GM12878 (cell line): ENCODE results near the gene TTC9B. TPM values are rescaled to one million over a fixed set of nuclear protein-coding genes. Genes with fewer than 3 reads are reported as not detected.

Source experiments
- ATAC-seq: fragments of 200-7000 bp; cut with Tn5 transposase; 3 replicates; pipeline ENCODE4 v1.9.1; 2020; ENCODE audit warnings: mild to moderate bottlenecking, moderate library complexity
- BruUV-seq: library from RNA; stranded (reverse); fragments of 400-500 nt; replicated peaks from 2 replicates; lab custom pipeline; 2021; lab: Mats Ljungman, UMichigan
- CTCF ChIA-PET: fragments of 300-600 bp; sonication (Branson Sonifier 250); formaldehyde crosslinking; extraction: SDS; loops from one replicate; lab custom pipeline; 2021; ENCODE audit warnings: inconsistent platforms; lab: Yijun Ruan, JAX
- POLR2A ChIA-PET: fragments of 350-600 bp; formaldehyde crosslinking; extraction: SDS; loops from one replicate; lab custom pipeline; 2021; ENCODE audit warnings: inconsistent platforms; lab: Charles Lee
- RAD21 ChIA-PET: fragments of 300-600 bp; sonication (Branson Sonifier 250); formaldehyde crosslinking; loops from one replicate; lab custom pipeline; 2023; ENCODE audit warnings: antibody characterized with exemption; ENCODE audit not compliant: unreplicated experiment; lab: Charles Lee
- SMC1A ChIA-PET: fragments of 300-600 bp; sonication (Branson Sonifier 250); formaldehyde crosslinking; loops from one replicate; lab custom pipeline; 2023; ENCODE audit not compliant: unreplicated experiment, uncharacterized antibody; lab: Charles Lee
- DNase-seq: peaks from one replicate; pipeline ENCODE4 v3.0.0-alpha.2; 2011; ENCODE audit warnings: low read depth, low spot score
- FAIRE-seq: peaks from 3 replicates; lab custom pipeline; 2011; peaks lifted over from hg19 to GRCh38; lab: Jason Lieb, UNC
- H2AFZ ChIP-seq: 2 replicates; pipeline ENCODE4 v1.6.0; 2011; ENCODE audit warnings: low read depth, low read length, control low read depth; ENCODE audit not compliant: control insufficient read depth
- H3K27ac ChIP-seq: 2 replicates; pipeline ENCODE4 v1.5.1; 2011; ENCODE audit warnings: control low read depth; ENCODE audit not compliant: control insufficient read depth, insufficient read depth
- H3K27me3 ChIP-seq, 2 experiments: replicated peaks in 1 of 2; 2 replicates each; pipeline versions ENCODE4 v1.6.0 to v1.6.1; 2011; ENCODE audit warnings: low read length in 1 of 2; ENCODE audit not compliant: control insufficient read depth in 2 of 2, insufficient read depth in 2 of 2
- H3K36me3 ChIP-seq, 2 experiments: 2 replicates each; pipeline ENCODE4 v1.5.1; 2011; ENCODE audit warnings: low read length in 1 of 2; ENCODE audit not compliant: control insufficient read depth in 2 of 2, insufficient read depth in 2 of 2
- H3K4me1 ChIP-seq: 2 replicates; pipeline ENCODE4 v1.6.1; 2011; ENCODE audit warnings: mild to moderate bottlenecking, low read length, moderate library complexity, mixed read lengths; ENCODE audit not compliant: control insufficient read depth, insufficient read depth
- H3K4me2 ChIP-seq: 2 replicates; pipeline ENCODE4 v1.6.0; 2011; ENCODE audit warnings: control low read depth; ENCODE audit not compliant: control insufficient read depth, insufficient read depth
- H3K4me3 ChIP-seq: fragments of 200-600 bp; sonication (generic); 2 replicates; pipeline ENCODE4 v1.5.1; 2016
- H3K79me2 ChIP-seq: 2 replicates; pipeline ENCODE4 v1.6.0; 2011; ENCODE audit warnings: low read length; ENCODE audit not compliant: control insufficient read depth, insufficient read depth
- H3K9ac ChIP-seq: 2 replicates; pipeline ENCODE4 v1.8.0; 2011; ENCODE audit warnings: low read length, control low read depth, mixed read lengths; ENCODE audit not compliant: control insufficient read depth, insufficient read depth
- H3K9me3 ChIP-seq: replicated peaks from 3 replicates; pipeline ENCODE4 v1.5.1; 2011; ENCODE audit warnings: mild to moderate bottlenecking, low read length; ENCODE audit not compliant: control insufficient read depth, insufficient read depth
- H4K20me1 ChIP-seq: 2 replicates; pipeline ENCODE4 v1.6.0; 2011; ENCODE audit not compliant: control insufficient read depth, insufficient read depth
- CHD4 ChIP-seq: fragments of 200-600 bp; sonication (generic); IDR thresholded peaks from 2 replicates; pipeline ENCODE4 v1.6.1; 2016; ENCODE audit warnings: mild to moderate bottlenecking
- ESRRA ChIP-seq: IDR thresholded peaks from 2 replicates; pipeline ENCODE4 v1.6.1; 2012; ENCODE audit warnings: mild to moderate bottlenecking, low read length, improper control_type of control experiment
- FOXK2 ChIP-seq: fragments of 450-650 bp; IDR thresholded peaks from 2 replicates; pipeline ENCODE4 v1.6.1; 2017; ENCODE audit warnings: mild to moderate bottlenecking, moderate library complexity
- HDAC6 ChIP-seq: fragments of 200-600 bp; sonication (generic); IDR thresholded peaks from one replicate; pipeline ENCODE4 v1.8.0; 2017; ENCODE audit warnings: antibody characterized with exemption; ENCODE audit not compliant: unreplicated experiment
- MXI1 ChIP-seq: fragments of 150-350 bp; IDR thresholded peaks from 2 replicates; pipeline ENCODE4 v1.6.1; 2011; ENCODE audit warnings: low read depth, mild to moderate bottlenecking, inconsistent platforms, low read length, improper control_type of control experiment
- NR2C1 ChIP-seq: fragments of 450-650 bp; IDR thresholded peaks from 2 replicates; pipeline ENCODE4 v1.6.1; 2017; ENCODE audit warnings: antibody characterized with exemption, mild to moderate bottlenecking, moderate library complexity
- SIX5 ChIP-seq: IDR thresholded peaks from 2 replicates; pipeline ENCODE4 v1.6.1; 2011; ENCODE audit warnings: mild to moderate bottlenecking, low read depth, low read length, moderate library complexity; ENCODE audit not compliant: severe bottlenecking
- SUPT20H ChIP-seq: IDR thresholded peaks from 2 replicates; pipeline ENCODE4 v1.6.1; 2011; ENCODE audit warnings: low read depth, mild to moderate bottlenecking, low read length, moderate library complexity, borderline replicate concordance; ENCODE audit not compliant: control insufficient read depth
- TCF3 ChIP-seq: IDR thresholded peaks from 2 replicates; pipeline ENCODE4 v1.6.1; 2012; ENCODE audit warnings: low read depth, mild to moderate bottlenecking, low read length, borderline replicate concordance; ENCODE audit not compliant: insufficient read depth
- WGBS: methylation state at CpG from one replicate; pipeline ENCODE4 v1.1.6; 2016; ENCODE audit warnings: low lambda C conversion rate; ENCODE audit not compliant: insufficient replicate concordance, insufficient coverage; ENCODE audit errors: missing lambda C conversion rate; 5-methylcytosine and 5-hydroxymethylcytosine counted together
- in situ Hi-C: fragments of 300-500 bp; cut with MboI; formaldehyde crosslinking; loops from 9 replicates; pipeline ENCODE4 v1.14.3; 2018; ENCODE audit warnings: mixed read lengths
- intact Hi-C: fragments of 100-400 bp; cut with micrococcal nuclease; formaldehyde crosslinking; loops from one replicate; pipeline ENCODE4 v1.14.2; 2022; ENCODE audit not compliant: unreplicated experiment
- polyA plus RNA-seq, 11 experiments: library from polyadenylated mRNA; depleted of rRNA in 4 of 11; unstranded in 6 of 11; stranded (reverse) in 5 of 11; fragments of >200 nt; fragmentation: Nextera tagmentation in 4 of 11; fragmentation: Illumina TruSeq in 1 of 11; extraction: Ambion mirVana in 4 of 11; extraction: Trizol in 1 of 11; gene quantifications; 1 replicate in 1 of 11; 2 replicates in 10 of 11; pipeline versions ENCODE4 v1.2.1 to v1.2.3, GENCODE V29; 2011 to 2016; ENCODE audit warnings: inconsistent platforms in 2 of 11, missing spikeins in 2 of 11, low read depth in 1 of 11
- total RNA-seq, 4 experiments: library from RNA; depleted of rRNA in 3 of 4; stranded (reverse); fragments of >200 nt in 3 of 4; fragmentation: Illumina TruSeq in 1 of 4; extraction: Trizol in 1 of 4; gene quantifications; 2 replicates each; pipeline versions ENCODE4 v1.2.1 to v1.2.3, GENCODE V29; 2013 to 2021
- TF ChIP-seq, protein P1 (sequence below): fragments of 450-650 bp; formaldehyde crosslinking; IDR thresholded peaks from 2 replicates; pipeline ENCODE4 v1.4.0; 2020; ENCODE audit warnings: mild to moderate bottlenecking, moderate library complexity
- TF ChIP-seq, protein P2 (sequence below): IDR thresholded peaks from 2 replicates; pipeline ENCODE4 v1.6.1; 2011; ENCODE audit warnings: borderline replicate concordance, low read depth, mild to moderate bottlenecking, moderate library complexity, low read length; ENCODE audit not compliant: insufficient read depth, poor library complexity, severe bottlenecking
- TF ChIP-seq, protein P3 (sequence below): fragments of 450-650 bp; IDR thresholded peaks from 2 replicates; pipeline ENCODE4 v1.6.1; 2014; ENCODE audit warnings: mild to moderate bottlenecking

Gene TTC9B
- total and polyA plus RNA-seq, 10 of the 15 experiments (the other 5 are each of a cell fraction or from before 2014, with no cell fraction given): 0.04 to 0.14 (median 0.10) TPM; not detected in 7

DNA sequence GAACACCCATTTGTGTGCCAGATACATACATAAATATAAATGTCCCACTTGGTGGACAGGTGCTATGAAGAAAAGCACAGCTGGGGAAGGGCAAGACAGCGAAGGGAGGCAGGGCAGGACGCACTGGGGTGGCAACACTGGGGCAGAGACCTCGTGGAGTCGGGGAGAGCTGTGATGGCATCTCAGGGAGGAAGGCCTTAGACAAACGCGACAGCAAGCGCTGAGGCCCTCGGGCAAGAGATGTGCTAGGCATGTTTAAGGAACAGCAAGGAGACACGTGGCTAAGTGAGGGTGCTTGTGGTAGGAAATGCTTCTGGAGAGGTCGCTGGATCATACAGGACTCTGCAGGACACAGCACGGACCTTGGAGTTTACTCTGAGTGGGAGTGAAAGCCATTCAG, 31.6 kb upstream of the TTC9B start:
- ChIA-PET CTCF (interaction anchor here (1.1 kb wide), 1 partner anchor 24 kb away, joined by 3 read pairs; no protein-coding TSS in a partner anchor), POLR2A (no interaction called here), RAD21 (no interaction called here), SMC1A (no interaction called here)
- Histone ChIP-seq H4K20me1 (no peaks in the 10 kb centered on the region), H3K36me3 (peaks cover 14 to 18% of the 10 kb centered on the region in 2 experiments; a peak in 3 of 4 replicates), H3K4me2 (no peak overlapping the region), H2AFZ (no peak overlapping the region), H3K27me3 (no peaks in the 10 kb centered on the region), H3K27ac (no peak overlapping the region), H3K9ac (no peak overlapping the region), H3K9me3 (no peaks in the 10 kb centered on the region), H3K4me1 (no peaks in the 10 kb centered on the region), H3K79me2 (peaks cover 2% of the 10 kb centered on the region; the same call in 1 of the 2 replicates), H3K4me3 (no peak overlapping the region)
- 93% methylated on average over 11 of the region's 11 CpGs for WGBS
- intact Hi-C loops: no loop called here
- DNase-seq (no peak), FAIRE-seq (no peak), ATAC-seq (no peak)
- TF ChIP-seq ESRRA (no peak), NR2C1 (no peak), MXI1 (no peak), CHD4 (no peak), FOXK2 (no peak), TCF3 (no peak), SUPT20H (no peak), HDAC6 (no peak), SIX5 (no peak)
- TF ChIP-seq, protein P1, sequence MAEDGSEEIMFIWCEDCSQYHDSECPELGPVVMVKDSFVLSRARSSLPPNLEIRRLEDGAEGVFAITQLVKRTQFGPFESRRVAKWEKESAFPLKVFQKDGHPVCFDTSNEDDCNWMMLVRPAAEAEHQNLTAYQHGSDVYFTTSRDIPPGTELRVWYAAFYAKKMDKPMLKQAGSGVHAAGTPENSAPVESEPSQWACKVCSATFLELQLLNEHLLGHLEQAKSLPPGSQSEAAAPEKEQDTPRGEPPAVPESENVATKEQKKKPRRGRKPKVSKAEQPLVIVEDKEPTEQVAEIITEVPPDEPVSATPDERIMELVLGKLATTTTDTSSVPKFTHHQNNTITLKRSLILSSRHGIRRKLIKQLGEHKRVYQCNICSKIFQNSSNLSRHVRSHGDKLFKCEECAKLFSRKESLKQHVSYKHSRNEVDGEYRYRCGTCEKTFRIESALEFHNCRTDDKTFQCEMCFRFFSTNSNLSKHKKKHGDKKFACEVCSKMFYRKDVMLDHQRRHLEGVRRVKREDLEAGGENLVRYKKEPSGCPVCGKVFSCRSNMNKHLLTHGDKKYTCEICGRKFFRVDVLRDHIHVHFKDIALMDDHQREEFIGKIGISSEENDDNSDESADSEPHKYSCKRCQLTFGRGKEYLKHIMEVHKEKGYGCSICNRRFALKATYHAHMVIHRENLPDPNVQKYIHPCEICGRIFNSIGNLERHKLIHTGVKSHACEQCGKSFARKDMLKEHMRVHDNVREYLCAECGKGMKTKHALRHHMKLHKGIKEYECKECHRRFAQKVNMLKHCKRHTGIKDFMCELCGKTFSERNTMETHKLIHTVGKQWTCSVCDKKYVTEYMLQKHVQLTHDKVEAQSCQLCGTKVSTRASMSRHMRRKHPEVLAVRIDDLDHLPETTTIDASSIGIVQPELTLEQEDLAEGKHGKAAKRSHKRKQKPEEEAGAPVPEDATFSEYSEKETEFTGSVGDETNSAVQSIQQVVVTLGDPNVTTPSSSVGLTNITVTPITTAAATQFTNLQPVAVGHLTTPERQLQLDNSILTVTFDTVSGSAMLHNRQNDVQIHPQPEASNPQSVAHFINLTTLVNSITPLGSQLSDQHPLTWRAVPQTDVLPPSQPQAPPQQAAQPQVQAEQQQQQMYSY (CRISPR knock-in tag): no peak
- TF ChIP-seq, protein P2, sequence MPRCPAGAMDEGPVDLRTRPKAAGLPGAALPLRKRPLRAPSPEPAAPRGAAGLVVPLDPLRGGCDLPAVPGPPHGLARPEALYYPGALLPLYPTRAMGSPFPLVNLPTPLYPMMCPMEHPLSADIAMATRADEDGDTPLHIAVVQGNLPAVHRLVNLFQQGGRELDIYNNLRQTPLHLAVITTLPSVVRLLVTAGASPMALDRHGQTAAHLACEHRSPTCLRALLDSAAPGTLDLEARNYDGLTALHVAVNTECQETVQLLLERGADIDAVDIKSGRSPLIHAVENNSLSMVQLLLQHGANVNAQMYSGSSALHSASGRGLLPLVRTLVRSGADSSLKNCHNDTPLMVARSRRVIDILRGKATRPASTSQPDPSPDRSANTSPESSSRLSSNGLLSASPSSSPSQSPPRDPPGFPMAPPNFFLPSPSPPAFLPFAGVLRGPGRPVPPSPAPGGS: no peak
- TF ChIP-seq, protein P3, sequence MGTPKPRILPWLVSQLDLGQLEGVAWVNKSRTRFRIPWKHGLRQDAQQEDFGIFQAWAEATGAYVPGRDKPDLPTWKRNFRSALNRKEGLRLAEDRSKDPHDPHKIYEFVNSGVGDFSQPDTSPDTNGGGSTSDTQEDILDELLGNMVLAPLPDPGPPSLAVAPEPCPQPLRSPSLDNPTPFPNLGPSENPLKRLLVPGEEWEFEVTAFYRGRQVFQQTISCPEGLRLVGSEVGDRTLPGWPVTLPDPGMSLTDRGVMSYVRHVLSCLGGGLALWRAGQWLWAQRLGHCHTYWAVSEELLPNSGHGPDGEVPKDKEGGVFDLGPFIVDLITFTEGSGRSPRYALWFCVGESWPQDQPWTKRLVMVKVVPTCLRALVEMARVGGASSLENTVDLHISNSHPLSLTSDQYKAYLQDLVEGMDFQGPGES: no peak
- no TSS peak for BruUV-seq
- in situ Hi-C loops: no loop called here
